Ishikawa (cell line): ENCODE data around the gene CDHR3.

Experiments
- CEBPB ChIP-seq: IDR thresholded peaks from 2 replicates; pipeline ENCODE4 v1.6.1; 2012
- CREB1 ChIP-seq: IDR thresholded peaks from 2 replicates; pipeline ENCODE4 v1.6.1; 2012; ENCODE audit warnings: low read depth
- RAD21 ChIP-seq: IDR thresholded peaks from 2 replicates; pipeline ENCODE4 v1.6.1; 2012; ENCODE audit warnings: low read depth
- ZBTB7A ChIP-seq: IDR thresholded peaks from 2 replicates; pipeline ENCODE4 v1.6.1; 2012; ENCODE audit warnings: low read depth
- TF ChIP-seq, protein P1 (sequence below): IDR thresholded peaks from 2 replicates; pipeline ENCODE4 v1.6.1; 2012

DNA sequence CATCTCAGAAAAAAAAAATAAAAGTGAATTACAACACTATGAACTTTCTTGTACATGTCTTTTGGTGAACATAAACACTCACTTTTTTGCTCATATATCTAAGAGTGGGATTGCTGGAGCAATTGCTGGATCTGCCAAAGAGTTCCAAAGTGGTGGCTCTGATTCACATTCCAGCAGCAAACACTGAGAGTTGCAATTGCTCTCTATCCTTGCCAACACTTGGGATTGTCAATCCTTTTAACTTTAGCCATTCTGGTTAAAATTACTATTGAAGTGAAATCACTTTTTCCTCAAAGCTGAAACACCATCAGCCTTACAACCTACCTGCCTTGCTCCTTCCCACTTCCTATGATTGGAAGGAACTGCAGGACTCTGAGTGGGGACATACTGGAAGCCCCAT is 70.7 kb downstream of the CDHR3 start:
- TF ChIP-seq, protein P1, sequence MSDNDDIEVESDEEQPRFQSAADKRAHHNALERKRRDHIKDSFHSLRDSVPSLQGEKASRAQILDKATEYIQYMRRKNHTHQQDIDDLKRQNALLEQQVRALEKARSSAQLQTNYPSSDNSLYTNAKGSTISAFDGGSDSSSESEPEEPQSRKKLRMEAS = no peak
- TF ChIP-seq CEBPB = no peak
- no peak for TF ChIP-seq CREB1
- TF ChIP-seq ZBTB7A = no peak
- no peak for TF ChIP-seq RAD21
